ENCODE measurements around the gene CSMD2.

- TF ChIP-seq MAX (IDR thresholded peaks at IDR 0.05) (no peak), FOSL1 (IDR thresholded peaks at IDR 0.05; ENCODE audit: low read depth) (no peak)
Observed at GRCh38 chr1:33507661-33508060, 657.4 kb downstream of the CSMD2 start.
